ENCODE measurements around the gene SLC29A3.

DNA sequence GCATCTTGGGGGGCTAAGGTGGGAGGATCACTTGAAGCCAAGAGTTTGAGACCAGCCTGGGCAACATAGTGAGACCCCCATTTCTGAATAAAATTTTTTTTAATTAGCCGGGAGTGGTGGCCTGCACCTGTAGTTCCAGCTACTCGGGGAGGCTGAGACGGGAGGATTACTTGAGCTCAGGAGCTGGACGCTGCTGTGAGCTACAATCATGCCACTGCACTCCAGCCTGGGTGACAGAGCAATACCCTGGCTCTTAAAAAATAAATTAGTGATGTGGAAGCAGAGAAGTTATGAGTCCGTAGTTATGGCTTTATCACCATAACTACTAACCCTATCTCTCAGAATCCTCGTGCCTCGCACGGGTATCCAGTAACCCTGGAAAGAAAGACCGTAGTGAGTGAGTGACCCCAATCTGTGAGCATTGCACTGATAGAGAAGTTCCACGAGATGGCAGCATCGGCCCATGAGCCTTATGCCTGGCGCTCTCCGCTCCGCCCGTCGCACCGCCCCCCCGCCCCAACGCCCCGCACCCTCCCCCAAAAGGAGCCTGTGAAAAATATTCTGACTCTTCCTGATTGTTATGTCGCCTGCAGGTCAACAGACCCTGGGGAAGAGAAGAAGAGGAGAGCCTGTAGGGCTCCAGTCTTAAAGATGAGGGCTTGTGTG, 4.9 kb upstream of the SLC29A3 start:
- TF ChIP-seq, protein P1, sequence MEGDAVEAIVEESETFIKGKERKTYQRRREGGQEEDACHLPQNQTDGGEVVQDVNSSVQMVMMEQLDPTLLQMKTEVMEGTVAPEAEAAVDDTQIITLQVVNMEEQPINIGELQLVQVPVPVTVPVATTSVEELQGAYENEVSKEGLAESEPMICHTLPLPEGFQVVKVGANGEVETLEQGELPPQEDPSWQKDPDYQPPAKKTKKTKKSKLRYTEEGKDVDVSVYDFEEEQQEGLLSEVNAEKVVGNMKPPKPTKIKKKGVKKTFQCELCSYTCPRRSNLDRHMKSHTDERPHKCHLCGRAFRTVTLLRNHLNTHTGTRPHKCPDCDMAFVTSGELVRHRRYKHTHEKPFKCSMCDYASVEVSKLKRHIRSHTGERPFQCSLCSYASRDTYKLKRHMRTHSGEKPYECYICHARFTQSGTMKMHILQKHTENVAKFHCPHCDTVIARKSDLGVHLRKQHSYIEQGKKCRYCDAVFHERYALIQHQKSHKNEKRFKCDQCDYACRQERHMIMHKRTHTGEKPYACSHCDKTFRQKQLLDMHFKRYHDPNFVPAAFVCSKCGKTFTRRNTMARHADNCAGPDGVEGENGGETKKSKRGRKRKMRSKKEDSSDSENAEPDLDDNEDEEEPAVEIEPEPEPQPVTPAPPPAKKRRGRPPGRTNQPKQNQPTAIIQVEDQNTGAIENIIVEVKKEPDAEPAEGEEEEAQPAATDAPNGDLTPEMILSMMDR (IDR thresholded peaks at IDR 0.05; ENCODE audit: borderline replicate concordance, extremely low read depth, low read length, poor library complexity, severe bottlenecking), result peak; percentile 84
- no peak for TF ChIP-seq EZH2 (IDR thresholded peaks at IDR 0.05; ENCODE audit: borderline replicate concordance, low read depth, low read length, severe bottlenecking)

Data from DND-41 (cell line).